GOT3 (cell line): ENCODE measurements around the gene MYH7.
"Not testable (repeated sequence)": the region's sequence is repeated elsewhere in the genome, so short reads cannot be mapped to it uniquely, and the experiment has no call there.

Experiments
- DNase-seq: peaks from one replicate; lab custom pipeline; 2025; ENCODE audit warnings: mixed read lengths; lab: John Stamatoyannopoulos, UW

MYH7 gene

DNA sequence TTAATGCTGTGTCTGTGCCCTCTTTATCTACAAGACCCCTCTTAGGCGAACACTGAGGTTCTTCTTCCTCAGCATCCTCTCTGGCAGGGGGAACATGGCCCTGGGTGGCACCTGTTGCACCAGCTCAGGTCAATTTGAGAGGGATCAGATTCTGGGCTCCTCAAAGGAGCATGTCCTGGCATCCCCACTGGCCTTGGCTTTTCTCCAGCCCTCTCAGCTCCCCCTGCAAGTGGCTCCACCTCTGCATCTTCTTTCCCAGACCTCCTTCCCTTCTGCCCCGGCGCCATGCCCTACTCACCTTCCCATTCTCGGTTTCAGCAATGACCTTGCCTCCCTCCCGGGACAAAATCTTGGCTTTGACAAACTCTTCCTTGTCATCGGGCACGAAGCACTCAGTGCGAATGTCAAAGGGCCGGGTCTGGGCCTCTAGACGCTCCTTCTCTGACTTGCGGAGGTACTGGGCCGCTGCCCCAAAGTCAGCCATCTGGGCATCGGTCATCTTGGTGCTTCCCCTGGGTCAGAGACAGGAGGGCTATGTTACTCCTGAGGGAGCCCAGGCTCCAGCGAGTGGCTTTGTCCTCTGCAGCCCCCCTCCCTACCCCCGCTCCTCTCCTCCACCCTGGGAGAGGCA lies 28.6 kb downstream of the MYH7 start:
- DNase-seq = no peak

- no peak for DNase-seq
Measured at GRCh38 chr14:23406244-23406643, 29.2 kb downstream of the MYH7 start.

DNA sequence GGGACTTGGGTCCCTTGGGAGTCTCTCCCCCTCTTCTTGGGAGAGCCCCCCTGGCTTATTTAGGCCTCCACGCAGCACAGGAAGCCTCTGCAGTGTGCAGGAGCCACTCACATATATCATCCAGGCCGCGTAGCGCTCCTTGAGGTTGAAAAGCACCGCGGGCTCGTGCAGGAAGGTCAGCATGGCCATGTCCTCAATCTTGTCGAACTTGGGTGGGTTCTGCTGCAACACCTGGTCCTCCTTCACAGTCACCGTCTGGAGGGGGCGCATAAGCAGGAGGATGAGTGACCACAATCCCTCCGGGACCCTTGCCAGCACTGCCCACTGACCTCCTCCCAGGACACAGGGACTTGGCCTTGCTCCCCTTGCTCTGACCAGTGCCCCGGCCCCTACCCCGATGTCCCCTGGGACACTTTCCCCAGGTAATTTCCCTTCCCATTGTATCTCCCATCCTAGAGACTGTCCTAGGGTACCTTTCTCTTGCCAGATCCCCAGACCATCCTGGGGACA lies 29.9 kb downstream of the MYH7 start:
- DNase-seq = no peak

DNA sequence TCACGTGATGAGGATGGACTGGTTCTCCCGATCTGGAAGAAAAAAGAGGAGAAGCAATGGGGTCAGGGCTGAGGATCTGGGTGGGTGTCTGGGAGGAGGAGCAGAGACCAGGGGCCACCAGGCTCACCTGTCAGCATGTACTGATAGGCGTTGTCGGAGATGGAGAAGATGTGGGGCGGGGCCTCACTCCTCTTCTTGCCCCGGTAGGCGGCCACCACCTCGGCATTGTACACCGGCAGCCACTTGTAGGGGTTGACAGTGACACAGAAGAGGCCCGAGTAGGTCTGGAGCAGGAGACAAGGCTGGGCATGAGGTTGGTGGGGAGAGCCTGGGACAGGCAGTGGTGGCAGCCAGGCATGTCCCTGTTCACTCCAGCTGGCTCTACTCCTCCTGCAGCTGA lies 30.4 kb downstream of the MYH7 start:
- no peak for DNase-seq

- no peak for DNase-seq
Measured at GRCh38 chr14:23404331-23404900, 31.0 kb downstream of the MYH7 start.

- DNase-seq = no peak
Measured at GRCh38 chr14:23403908-23404307, 31.6 kb downstream of the MYH7 start.

GRCh38 chr14:23403139-23403438 lies 32.4 kb downstream of the MYH7 start:
- DNase-seq = no peak

GRCh38 chr14:23402296-23403138 lies 32.9 kb downstream of the MYH7 start:
- DNase-seq = no peak

- DNase-seq = no peak
Measured at GRCh38 chr14:23401291-23401690, 34.2 kb downstream of the MYH7 start.

DNA sequence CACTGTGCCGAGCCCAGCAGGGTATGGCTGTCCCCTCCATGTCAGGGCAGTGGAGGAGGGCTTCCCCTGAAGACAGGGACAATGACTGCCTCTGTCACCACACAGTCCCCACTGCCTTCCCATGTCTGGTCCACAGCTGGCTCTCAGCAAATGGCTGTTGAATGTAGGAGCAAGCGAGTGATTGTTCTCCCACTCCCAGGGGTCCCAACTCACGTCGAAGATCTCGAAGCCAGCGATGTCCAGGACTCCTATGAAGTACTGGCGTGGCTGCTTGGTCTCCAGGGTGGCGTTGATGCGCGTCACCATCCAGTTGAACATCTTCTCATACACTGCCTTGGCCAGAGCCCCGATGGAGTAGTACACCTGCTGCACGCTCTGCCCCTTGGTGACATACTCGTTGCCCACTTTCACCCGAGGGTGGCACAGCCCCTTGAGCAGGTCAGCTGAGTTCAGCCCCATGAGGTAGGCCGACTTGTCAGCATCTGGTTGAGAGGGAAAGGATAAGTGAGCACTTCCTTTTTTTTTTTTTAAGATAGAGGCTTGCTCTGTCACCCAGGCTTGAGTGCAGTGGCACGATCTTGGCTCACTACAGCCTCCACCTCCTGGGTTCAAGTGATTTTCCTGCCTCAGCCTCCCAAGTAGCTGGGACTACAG lies 34.8 kb downstream of the MYH7 start:
- not testable (repeated sequence) for DNase-seq

DNA sequence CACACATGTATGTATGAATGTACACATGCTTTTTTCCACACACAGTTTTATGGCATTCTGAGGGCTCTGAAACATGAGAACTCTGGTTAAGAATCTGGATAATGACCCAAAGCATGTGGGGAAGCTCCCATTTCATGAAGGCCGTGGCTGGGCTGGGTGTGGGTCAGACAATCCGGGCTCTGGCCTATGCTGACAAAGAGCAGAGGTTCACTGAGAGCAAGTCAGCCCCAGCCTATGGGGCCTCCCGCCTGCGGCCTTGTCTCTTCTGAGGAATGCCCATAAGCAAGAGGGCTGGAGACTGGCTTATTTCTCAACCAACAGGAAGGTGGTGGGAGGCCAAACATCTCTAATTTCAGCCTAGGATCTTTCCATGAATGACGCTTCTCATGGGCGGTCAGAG lies 35.9 kb downstream of the MYH7 start:
- no peak for DNase-seq

DNA sequence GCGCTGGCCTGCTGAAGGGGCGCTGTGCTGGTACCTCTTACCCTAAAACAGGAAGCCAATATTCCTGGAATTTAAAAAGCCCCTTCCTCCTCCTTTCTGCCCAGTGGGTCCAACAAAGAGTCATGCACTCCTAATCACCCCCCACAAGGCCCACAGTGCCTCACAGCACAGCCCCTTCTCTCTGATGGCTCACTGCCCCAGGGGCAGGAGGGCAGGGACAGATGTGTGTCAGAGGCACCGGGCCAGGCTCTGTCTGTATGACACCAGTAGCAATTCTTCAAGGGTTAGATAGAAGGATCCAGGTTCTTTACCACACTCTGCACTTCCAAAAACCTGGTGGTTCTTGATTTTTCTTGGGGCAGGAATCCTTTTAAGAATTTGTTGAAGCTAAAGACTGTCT lies 36.3 kb downstream of the MYH7 start:
- DNase-seq = no peak

GRCh38 chr14:23398348-23398747 lies 37.1 kb downstream of the MYH7 start:
- DNase-seq = no peak

DNA sequence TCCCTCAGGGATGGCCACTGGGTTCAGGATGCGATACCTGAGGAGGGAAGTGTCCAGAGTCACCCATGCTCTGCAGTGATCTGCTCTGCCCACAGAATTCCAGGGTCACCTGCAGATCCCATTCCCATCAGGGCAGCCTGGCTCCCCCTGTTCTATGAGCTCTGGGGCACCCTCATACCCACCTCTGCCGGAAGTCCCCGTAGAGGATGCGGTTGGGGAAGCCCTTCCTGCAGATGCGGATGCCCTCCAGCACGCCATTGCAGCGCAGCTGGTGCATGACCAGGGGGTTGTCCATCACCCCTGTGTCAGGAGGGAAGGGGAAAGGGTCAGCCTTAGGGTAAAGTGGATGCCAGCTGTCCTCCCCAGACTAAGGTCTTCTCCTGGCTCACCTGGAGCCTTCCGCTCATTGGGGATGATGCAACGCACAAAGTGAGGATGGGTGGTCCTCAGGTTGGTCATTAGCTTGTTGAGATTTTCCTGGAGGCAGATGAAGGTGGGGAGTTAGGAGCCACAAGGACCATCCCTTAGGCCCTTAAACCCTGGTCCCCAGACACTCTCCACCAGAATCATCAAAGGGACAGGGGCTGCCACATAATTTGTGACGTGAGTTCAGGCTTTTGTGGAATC lies 38.6 kb downstream of the MYH7 start:
- no peak for DNase-seq

DNA sequence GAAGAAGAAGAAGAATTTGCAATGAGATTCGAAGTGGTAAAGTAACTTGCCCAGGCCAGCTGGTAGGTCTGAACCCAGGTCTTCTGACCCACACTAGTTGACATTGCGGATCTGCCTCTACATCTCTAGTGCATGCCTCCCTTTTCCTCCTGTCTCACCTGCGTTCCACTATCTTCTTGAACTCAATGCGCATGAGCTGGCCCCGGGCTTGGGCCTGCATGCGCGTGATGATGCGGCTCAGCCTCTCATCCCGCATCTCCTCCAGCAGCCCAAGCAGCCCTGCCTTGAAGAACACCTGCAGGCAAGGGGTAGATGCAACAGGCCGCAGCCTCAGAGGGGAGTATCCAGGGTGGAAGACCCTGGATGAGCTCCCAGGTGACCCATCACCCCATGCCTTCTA lies 39.3 kb downstream of the MYH7 start:
- DNase-seq = no peak

- no peak for DNase-seq
Measured at GRCh38 chr14:23392613-23393012, 42.8 kb downstream of the MYH7 start.

- not testable (repeated sequence) for DNase-seq
Measured at GRCh38 chr14:23389871-23390270, 45.6 kb downstream of the MYH7 start.

GRCh38 chr14:23389396-23389795 lies 46.1 kb downstream of the MYH7 start:
- no peak for DNase-seq

DNA sequence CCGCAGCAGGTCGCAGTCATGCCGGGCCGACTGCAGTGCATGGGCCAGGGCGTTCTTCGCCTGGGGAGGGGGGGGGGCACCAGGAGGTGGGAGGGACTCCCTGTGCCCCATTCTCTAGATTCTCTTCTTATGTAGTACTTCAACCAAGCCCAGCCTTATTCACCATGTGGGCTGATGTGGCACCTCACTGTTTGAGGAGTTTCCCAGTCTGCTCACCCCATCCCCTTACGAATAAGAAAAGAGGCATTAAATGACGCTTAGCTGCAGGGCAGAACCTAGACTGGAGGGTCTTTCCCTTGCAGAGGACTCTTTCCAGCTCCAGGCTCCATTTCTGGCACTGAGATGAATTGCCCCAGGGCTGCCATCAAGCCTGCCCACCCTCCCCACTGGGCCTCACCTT lies 46.5 kb downstream of the MYH7 start:
- DNase-seq = no peak

- DNase-seq = no peak
Measured at GRCh38 chr14:23387916-23388882, 47.3 kb downstream of the MYH7 start.

DNA sequence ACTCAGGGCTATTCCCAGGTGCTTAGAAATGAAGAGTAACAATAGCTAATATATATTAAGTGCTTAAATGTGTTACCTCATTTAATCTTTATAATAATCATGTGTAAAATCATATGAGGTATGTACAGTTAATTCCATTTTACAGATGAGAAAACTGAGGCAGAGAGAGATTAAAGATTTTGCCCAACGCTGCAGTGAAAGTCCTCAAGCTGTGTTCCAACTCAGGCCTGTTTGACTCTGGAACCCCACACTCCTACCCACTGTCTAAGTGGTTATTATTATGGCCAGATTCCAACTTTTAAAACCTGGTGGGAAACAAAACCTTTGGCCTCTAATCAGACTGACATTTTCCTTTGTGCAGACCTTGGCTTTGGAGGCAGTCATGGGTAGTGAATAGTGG lies 48.5 kb downstream of the MYH7 start:
- DNase-seq = no peak
